ENCODE results near the gene COL2A1. TPM values are rescaled to one million over a fixed set of nuclear protein-coding genes. Genes with fewer than 3 reads are reported as not detected.
A peak's percentile ranks its signal among the peaks of the same experiment; 100 is the strongest.

Gene COL2A1
- total and polyA plus RNA-seq, 2 donors (not counting 3 experiments of a cell fraction or from before 2014, with no cell fraction given), result not detected

DNA sequence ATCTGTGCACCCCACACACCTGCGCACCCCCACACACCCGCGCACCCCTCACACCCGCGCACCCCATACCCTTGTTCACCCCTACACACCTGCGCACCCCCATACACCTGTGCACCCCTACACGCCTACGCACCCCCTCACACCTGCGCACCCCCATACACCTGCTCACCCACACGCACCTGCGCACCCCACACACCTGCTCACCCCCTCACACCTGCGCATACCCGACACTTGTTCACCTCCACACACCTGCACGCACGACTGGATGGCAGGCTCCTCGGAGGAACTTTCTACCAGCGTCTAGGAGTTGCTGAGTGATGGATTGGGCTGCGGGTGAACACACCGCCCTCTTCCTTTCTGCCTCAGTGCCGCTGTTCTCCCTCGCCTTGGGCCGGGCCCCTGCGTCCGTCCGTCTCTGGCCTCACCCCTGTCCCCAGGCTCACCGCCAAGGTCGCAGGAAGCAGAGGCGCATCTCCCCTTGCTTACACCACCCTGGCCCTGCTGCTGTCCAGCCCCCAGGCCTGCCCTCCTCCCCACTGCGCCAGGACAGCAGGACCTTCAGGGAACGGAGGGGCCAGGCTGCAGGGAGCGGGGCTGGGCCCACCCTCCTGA, 61.6 kb downstream of the COL2A1 start:
- Histone ChIP-seq H3K4me1 (ENCODE audit: control insufficient read depth, extremely low read depth, insufficient read depth, low read length) (no peaks in the 10 kb centered on the region), H3K27me3 (ENCODE audit: control insufficient read depth in 2 of 2, insufficient read depth in 2 of 2, low read length in 2 of 2) (peaks cover 10 to 13% of the 10 kb centered on the region in 2 experiments), H3K79me2 (ENCODE audit: control insufficient read depth, insufficient read depth, low read length) (no peaks in the 10 kb centered on the region), H3K9ac (replicated peaks; ENCODE audit: extremely low read depth, insufficient read depth, low read length) (no peak overlapping the region), H3K27ac (ENCODE audit: insufficient read depth, low read depth, low read length) (no peak overlapping the region), H3K4me3 (replicated peaks in 1 of 3; ENCODE audit: insufficient read depth in 1 of 3, low read depth in 1 of 3, low read length in 3 of 3) (no peak overlapping the region), H3K9me1 (replicated peaks; ENCODE audit: control insufficient read depth, extremely low read depth, insufficient read depth, low read length) (no peaks in the 10 kb centered on the region), H3K36me3 (ENCODE audit: control insufficient read depth in 2 of 2, extremely low read depth in 1 of 2, insufficient read depth in 2 of 2, low read length in 2 of 2) (no peaks in the 10 kb centered on the region), H3K9me3 (replicated peaks; ENCODE audit: control insufficient read depth, insufficient read depth, low read length) (no peaks in the 10 kb centered on the region), H2AFZ (ENCODE audit: low read depth, low read length) (no peak overlapping the region), H3K4me2 (ENCODE audit: insufficient read depth, low read length) (no peak overlapping the region), H4K20me1 (replicated peaks; ENCODE audit: control insufficient read depth, extremely low read depth, insufficient read depth, low read length) (no peaks in the 10 kb centered on the region)
- no peak for TF ChIP-seq JUN (IDR thresholded peaks at IDR 0.05; ENCODE audit: borderline replicate concordance, insufficient read depth, insufficient read length, low read depth)
- no TSS peak for BruUV-seq (replicated peaks)
- DNase-seq (ENCODE audit: low read depth, low spot score) (no peak), FAIRE-seq (no peak)
- intact Hi-C loops (cut with micrococcal nuclease), result no loop called here
- ChIA-PET CTCF (interaction anchor here (0.6 to 1.4 kb wide), 11 partner anchors 9 to 227 kb away, joined by 3 to 9 read pairs (median 4); partner anchors contain the start of gene TMEM106C), POLR2A (no interaction called here)
- dilution Hi-C loops (cut with MboI; ENCODE audit: extremely low pct_ligation_motif_present, low sequenced_read_pairs), result no loop called here

DNA sequence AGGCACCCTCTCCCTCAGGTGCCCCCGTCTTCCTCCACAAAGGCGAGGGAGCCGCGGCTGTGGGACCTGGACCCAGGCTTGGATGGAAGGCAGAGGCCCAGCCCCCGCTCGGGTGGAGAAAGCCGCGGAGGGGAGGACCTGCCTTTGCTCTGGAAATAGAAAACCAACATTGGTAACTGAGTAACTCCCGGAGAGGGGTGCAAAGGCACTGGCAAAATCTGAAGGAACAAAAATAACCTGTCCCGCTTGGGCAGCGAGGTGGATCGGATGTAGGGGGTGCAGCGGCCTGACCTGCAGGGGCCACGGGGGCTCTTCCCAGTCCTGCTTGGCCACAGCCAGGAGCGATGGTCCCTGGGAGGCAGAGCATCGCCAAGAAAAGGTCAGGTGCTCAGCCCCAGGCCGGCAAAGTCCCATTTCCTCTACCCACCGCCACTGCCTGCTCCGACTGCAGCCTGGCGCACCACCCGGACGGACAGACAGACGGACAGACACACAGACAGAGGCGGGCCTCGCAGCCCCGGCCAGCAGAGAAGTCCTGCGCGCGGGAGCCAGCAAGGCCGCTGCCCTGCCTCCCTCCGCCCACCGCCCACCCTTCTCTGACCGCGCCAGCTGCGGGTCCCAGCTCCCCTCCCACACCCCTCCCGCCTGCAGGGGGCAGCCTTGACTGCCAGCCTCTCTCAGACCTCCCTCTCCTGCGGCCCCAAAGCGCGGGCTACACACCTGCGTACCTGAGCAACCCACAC, 62.2 kb downstream of the COL2A1 start:
- Histone ChIP-seq H3K4me2 (ENCODE audit: insufficient read depth, low read length) (no peak overlapping the region), H3K9ac (replicated peaks; ENCODE audit: extremely low read depth, insufficient read depth, low read length) (no peak overlapping the region), H3K27ac (ENCODE audit: insufficient read depth, low read depth, low read length) (no peak overlapping the region), H3K9me3 (replicated peaks; ENCODE audit: control insufficient read depth, insufficient read depth, low read length) (no peaks in the 10 kb centered on the region), H3K79me2 (ENCODE audit: control insufficient read depth, insufficient read depth, low read length) (no peaks in the 10 kb centered on the region), H2AFZ (ENCODE audit: low read depth, low read length) (no peak overlapping the region), H3K9me1 (replicated peaks; ENCODE audit: control insufficient read depth, extremely low read depth, insufficient read depth, low read length) (no peaks in the 10 kb centered on the region), H4K20me1 (replicated peaks; ENCODE audit: control insufficient read depth, extremely low read depth, insufficient read depth, low read length) (no peaks in the 10 kb centered on the region), H3K4me3 (replicated peaks in 1 of 3; ENCODE audit: insufficient read depth in 1 of 3, low read depth in 1 of 3, low read length in 3 of 3) (no peak overlapping the region), H3K36me3 (ENCODE audit: control insufficient read depth in 2 of 2, extremely low read depth in 1 of 2, insufficient read depth in 2 of 2, low read length in 2 of 2) (no peaks in the 10 kb centered on the region), H3K4me1 (ENCODE audit: control insufficient read depth, extremely low read depth, insufficient read depth, low read length) (no peaks in the 10 kb centered on the region), H3K27me3 (ENCODE audit: control insufficient read depth in 2 of 2, insufficient read depth in 2 of 2, low read length in 2 of 2) (peaks cover 10 to 17% of the 10 kb centered on the region in 2 experiments)
- FAIRE-seq, result no peak
- TF ChIP-seq JUN (IDR thresholded peaks at IDR 0.05; ENCODE audit: borderline replicate concordance, insufficient read depth, insufficient read length, low read depth), result no peak
- TF ChIP-seq, protein P1, sequence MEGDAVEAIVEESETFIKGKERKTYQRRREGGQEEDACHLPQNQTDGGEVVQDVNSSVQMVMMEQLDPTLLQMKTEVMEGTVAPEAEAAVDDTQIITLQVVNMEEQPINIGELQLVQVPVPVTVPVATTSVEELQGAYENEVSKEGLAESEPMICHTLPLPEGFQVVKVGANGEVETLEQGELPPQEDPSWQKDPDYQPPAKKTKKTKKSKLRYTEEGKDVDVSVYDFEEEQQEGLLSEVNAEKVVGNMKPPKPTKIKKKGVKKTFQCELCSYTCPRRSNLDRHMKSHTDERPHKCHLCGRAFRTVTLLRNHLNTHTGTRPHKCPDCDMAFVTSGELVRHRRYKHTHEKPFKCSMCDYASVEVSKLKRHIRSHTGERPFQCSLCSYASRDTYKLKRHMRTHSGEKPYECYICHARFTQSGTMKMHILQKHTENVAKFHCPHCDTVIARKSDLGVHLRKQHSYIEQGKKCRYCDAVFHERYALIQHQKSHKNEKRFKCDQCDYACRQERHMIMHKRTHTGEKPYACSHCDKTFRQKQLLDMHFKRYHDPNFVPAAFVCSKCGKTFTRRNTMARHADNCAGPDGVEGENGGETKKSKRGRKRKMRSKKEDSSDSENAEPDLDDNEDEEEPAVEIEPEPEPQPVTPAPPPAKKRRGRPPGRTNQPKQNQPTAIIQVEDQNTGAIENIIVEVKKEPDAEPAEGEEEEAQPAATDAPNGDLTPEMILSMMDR (IDR thresholded peaks at IDR 0.05; ENCODE audit: extremely low read depth in 1 of 2, insufficient read depth in 1 of 2, low read depth in 1 of 2, low read length in 2 of 2), result peak; percentile 18 to 66
- TF ChIP-seq POLR2A (IDR thresholded peaks at IDR 0.05; ENCODE audit: low read depth, low read length), result no peak
- TF ChIP-seq, protein P2, sequence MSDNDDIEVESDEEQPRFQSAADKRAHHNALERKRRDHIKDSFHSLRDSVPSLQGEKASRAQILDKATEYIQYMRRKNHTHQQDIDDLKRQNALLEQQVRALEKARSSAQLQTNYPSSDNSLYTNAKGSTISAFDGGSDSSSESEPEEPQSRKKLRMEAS (IDR thresholded peaks at IDR 0.05; ENCODE audit: insufficient read depth, insufficient read length), result no peak
- POLR2A ChIA-PET, result no interaction called here
- BruUV-seq (replicated peaks), result no TSS peak
- dilution Hi-C loops (cut with MboI; ENCODE audit: extremely low pct_ligation_motif_present, low sequenced_read_pairs) (no loop called here), intact Hi-C loops (cut with micrococcal nuclease) (no loop called here)
- DNase-seq (ENCODE audit: low read depth, low spot score), result no peak
- CTCF ChIA-PET, result interaction anchor here (0.6 to 2.1 kb wide), 19 partner anchors 8 to 676 kb away, joined by 3 to 9 read pairs (median 4); partner anchors contain the start of genes PFKM and TMEM106C

Data from endothelial cell of umbilical vein (primary cell).